GM12878 (cell line): Measurements from ENCODE around the gene ACTA2.

ENCODE experiments used
- BCLAF1 ChIP-seq: fragments of 450-650 bp; IDR thresholded peaks from 2 replicates; pipeline ENCODE4 v1.6.1; 2017; ENCODE audit warnings: antibody characterized with exemption, mild to moderate bottlenecking, moderate library complexity
- POLR2AphosphoS5 ChIP-seq: IDR thresholded peaks from 2 replicates; pipeline ENCODE4 v1.6.1; 2011; ENCODE audit warnings: mild to moderate bottlenecking, low read length, inconsistent platforms

DNA sequence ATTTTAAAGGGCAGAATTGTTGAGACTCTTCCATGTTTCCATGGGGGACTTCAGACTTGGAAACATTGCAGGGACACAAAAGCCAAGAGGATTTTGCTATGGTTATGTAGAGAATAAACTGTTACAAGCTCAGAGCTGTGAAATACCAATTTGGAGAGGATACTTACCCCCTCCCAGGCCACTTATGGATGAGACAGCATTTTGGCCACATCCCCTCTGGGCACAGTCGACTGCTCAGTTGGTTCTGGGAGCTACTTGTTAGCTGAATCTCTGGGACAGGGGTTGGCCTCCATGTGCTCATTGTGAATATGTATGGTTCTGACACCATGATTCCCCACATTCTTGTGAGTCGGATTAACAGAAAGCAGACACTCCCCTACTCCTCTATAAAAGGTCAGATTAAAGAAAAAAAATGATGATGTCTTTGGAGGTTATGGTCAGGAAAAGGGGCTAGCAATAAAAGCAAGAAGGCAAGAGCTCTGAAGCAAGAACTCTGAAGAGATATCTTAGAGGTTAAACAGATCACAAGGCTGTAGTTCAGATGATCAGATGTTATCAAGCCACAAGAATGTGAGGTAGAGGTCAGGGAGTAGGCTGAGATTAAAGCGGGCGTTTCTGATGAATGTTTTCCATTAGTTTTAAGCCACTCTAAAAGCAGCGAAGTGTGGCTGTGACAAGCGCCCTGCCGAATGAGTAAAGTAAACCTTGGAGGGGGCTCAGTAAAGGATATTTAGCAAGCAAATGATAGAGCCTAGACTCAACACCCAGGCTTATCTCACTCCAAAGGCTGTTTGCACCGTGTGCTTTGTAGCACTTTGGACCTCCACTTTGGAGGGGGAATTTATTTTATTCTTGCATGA lies 55.3 kb downstream of the ACTA2 start:
- TF ChIP-seq POLR2AphosphoS5 (no peak), BCLAF1 (no peak)
